Stimulated activated CD8-positive, alpha-beta memory T cell treated with anti-CD3 and anti-CD28 coated beads, Interleukin-15, amount 100 ng/mL, for 48 hours (primary cell): ENCODE measurements around the gene BMP8A.
"Not testable (repeated sequence)": the region's sequence is repeated elsewhere in the genome, so short reads cannot be mapped to it uniquely, and the experiment has no call there.

ENCODE experiments used
- DNase-seq, 2 donors: peaks; one replicate each; pipeline ENCODE4 v3.0.0-alpha.2; 2020; ENCODE audit warnings: low read depth in 2 of 2

The BMP8A gene

GRCh38 chr1:39483276-39483675 lies 8.2 kb upstream of the BMP8A start:
- no peak for DNase-seq

DNA sequence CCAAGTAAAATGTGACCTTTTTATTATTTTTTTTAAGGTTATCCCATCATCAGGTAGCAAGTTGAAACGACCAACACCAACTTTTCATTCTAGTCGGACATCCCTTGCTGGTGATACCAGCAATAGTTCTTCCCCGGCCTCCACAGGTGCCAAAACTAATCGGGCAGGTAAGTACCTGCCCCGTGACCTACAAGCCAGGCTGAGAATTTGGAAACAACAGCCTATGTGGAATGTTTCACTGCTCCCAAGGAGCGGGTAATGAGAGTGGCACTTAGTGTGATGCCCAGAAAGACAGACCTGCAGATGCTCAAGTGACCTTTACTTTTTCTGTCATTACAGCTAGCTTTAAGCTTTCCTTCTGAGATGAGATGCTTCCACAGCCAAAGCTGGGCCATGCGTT lies 6.9 kb upstream of the BMP8A start:
- no peak for DNase-seq

- DNase-seq, result no peak
Observed at GRCh38 chr1:39485046-39485803, 6.2 kb upstream of the BMP8A start.

- no peak for DNase-seq
Observed at GRCh38 chr1:39488012-39488545, 3.4 kb upstream of the BMP8A start.

DNA sequence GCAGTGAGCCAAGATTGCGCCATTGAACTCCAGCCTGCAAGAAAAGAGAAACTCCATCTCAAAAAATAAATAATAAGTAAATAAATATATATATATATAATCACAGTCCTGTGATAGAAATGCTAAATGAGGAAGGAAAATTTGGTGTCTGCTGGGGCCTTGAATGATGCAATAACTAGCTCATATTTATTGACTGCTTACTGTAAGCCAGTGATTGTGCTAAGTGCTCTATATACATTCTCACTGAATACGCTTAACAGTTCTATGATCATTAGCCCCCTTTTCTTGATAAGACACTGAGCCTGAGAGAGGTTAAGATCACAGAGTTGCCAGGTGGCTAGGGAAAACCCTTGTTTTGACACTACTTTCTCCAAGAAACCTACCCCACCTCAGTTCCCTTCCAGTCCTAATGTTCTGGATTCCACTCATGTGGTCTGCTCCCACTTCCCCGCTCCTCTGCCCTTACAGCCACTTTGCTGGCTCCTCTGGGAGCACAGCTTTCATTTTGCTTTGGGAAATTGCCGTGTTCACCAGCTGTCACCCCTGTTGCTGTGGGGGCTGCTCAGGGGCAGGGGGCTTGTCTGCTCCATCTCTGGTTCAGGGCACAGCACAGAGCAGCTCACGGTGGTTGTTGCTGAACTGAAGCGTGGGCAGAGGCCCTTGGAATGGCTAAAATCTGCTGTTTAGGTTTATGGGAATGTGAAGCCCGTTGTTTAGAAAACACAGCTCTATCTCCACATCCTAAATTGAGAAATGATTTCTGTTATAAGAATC lies 2.5 kb upstream of the BMP8A start:
- no peak for DNase-seq

DNA sequence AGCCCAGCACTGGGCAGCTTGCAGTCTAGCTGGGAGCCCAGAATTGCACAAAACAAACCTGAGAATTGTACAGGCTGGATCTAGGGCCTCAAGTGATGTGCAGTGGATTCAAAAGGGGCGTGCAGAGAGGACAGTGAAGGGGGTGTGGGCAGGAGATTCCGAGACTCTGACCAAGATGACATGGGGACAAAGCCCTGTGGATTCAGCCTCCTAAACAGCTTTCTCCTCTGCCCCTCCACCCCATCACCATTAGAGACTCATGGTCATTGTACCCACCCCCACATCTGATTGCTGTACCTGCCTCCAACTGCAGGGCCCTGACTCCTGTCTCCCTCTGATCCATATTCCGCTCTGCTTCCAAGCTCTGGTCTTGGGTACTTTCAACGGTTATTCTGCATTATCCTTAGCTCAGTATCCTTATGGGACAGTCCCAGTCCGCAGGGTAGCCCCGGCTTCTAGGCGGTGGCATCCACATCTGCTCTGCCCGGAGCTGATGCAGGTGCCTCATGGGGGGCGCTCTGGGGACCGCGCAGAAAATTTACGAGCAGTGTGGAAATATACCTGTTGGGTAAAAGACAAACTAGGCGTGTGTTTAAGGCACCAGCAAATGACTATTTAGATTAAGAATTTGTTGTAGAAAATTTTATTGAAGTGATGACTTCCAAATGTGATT lies 1.7 kb upstream of the BMP8A start:
- DNase-seq, result no peak

DNA sequence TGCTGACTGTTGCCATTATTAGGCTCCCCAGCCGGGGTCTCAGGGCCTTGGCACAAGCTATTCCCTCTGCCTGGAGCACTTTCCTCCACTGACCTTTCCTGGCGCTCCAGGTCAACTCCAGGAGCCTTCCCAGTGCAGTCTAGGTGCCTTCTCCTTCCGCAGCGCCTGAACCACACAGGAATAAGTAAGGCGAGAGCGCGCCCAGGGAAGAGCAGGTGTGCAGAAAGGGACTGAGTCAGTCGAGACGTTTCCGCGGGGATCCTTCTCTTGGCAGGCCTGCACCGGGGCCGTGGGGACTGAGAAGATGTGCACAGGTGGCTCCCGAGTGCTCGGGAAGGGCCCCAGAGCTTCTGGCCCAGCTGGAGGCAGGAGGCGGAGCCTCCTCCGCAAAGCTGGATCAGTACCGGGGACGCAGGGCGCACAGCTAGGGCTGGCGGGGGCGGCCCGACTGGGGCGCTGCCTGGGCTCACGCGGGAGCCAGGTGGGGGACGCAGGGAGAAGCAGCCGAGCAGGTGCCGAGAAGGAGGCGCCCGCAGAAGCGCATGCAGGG lies 765 bp upstream of the BMP8A start:
- DNase-seq, result no peak

DNA sequence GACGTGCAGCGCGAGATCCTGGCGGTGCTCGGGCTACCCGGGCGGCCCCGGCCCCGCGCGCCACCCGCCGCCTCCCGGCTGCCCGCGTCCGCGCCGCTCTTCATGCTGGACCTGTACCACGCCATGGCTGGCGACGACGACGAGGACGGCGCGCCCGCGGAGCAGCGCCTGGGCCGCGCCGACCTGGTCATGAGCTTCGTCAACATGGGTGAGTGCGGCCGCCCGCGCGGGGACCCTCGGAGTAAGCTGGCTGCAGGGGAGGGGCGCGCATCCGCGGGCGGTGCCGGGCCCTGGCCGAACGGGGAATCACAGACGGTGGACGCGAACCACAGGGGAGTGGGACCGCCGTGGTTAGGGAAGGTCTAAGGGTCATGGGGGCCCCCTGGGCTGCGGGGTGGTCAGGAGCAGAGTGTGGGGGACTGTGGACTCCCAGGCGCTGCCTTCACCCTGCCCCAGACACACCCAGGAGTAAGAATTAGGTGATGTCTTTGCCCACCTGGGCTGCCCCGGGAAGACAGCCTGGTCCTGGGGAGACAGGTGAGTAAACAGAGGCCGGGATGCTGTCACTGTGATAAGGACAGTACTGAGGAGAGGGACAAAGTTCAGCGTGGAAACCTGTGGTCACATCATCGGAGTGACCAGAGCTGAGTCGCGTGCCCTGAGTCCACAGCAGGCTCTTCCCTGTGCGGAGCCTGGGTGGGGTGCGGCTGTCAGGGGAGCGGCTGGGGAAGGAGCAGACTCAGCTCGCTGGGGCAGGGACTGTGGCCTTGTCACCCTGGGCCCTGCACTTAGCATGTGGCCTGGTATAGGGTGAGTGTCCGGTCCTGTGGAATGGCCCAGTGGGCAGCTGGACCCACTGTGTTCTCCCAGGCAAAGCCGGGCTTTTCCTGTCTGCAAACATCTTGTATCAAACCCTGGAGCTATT lies 944 bp downstream of the BMP8A start:
- not testable (repeated sequence) for DNase-seq

DNA sequence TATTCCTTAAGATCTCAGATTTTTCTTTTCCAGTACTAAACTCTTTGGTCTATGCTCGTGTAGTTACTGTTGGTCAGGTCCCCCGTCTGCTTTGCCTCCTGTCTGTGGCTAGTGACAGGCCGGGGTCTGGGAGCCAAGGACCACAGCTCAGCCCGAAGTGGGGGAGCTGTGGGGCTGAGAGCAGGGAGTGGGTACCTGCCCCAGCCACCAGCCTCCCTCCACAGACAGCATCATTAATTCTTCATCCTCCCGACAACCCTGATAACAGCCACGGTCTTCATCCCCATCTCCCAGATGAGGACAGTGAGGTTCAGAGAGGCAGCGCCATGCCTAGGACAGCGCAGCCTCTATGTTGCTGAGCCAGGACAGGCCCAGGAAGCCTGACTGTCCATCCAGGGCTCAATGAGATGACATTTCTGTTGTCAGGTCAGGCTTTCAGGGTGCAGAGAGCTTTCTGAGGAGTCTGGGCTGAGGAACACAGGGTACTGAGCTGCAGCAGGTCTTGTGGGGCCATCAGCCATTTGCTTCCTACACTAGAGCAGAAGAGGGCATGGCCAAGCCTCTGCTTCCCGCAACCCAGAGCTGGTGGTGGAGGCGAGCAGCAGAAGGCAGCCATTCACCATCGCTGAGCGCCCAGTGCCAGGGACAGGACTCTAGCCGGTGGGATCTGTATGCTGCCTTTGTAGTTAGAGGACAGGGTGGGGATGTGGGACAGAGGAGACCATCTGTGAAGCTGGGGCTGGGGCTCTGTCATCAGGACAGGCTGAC lies 1.8 kb downstream of the BMP8A start:
- not testable (repeated sequence) for DNase-seq

- DNase-seq, result no peak
Observed at GRCh38 chr1:39494671-39495410, 3.4 kb downstream of the BMP8A start.

DNA sequence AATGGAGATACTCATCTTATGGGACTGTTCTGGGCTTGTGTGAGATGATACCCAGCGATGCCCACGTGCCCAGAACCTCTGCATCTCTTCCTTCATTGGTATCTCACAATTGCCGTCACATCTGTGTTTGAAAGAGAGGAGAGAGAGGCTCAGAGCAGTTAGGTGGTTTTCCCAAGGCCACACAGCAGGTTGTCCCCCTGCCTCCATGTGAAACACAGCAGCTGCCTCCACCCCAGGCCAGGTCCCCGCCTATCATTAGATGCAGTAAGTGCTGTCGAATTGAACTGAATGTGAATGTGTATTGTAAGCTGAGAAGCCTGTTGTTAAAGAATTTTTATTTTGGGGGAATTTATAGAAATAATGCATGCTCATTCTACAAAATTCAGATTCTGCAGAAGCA lies 5.1 kb downstream of the BMP8A start:
- not testable (repeated sequence) for DNase-seq

DNA sequence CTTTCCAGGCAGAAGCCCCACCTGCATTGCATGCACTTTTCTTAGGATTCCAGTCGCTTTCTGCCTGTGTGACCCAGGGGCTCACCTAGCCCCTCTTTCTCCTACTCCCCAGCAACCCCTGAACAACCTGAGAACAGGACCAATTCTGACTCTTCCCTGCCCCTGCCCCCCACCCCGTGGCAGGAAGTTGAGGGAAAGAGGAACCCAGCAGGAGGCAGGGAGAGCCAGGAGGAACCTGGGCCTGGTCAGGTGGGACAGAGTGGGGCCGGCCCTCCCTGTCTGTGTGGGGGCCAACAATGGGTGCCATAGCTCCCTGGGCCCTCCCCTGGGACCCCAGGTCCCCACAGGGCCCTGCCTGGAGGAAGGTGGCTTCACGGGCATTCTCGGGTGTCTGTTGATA lies 6.1 kb downstream of the BMP8A start:
- DNase-seq, result no peak

GRCh38 chr1:39498096-39498710 lies 6.8 kb downstream of the BMP8A start:
- DNase-seq, result not testable (repeated sequence)

DNA sequence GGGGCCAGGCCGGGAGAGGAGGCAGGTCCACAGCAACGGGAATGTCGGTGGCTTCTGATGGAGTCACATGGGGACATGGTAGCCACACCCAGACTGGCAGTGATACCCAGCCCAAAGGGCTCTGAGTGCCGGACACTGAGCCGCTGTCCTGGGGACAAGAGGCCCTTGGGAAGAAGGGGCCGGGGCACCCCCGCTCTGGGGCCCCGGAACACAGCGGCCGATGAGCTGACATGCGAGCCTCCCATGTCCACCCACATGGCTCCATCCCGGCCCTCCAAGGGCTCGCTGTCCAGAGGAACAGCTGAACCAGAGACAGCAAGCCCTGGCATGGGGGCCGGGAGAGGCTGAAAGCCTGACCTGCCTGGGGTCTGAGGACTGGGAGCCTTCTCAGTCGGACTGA lies 7.4 kb downstream of the BMP8A start:
- DNase-seq, result not testable (repeated sequence)

- DNase-seq, result no peak
Observed at GRCh38 chr1:39499668-39500067, 8.2 kb downstream of the BMP8A start.

GRCh38 chr1:39500862-39501389 lies 9.5 kb downstream of the BMP8A start:
- DNase-seq, result no peak

GRCh38 chr1:39501666-39502065 lies 10.2 kb downstream of the BMP8A start:
- DNase-seq, result no peak

DNA sequence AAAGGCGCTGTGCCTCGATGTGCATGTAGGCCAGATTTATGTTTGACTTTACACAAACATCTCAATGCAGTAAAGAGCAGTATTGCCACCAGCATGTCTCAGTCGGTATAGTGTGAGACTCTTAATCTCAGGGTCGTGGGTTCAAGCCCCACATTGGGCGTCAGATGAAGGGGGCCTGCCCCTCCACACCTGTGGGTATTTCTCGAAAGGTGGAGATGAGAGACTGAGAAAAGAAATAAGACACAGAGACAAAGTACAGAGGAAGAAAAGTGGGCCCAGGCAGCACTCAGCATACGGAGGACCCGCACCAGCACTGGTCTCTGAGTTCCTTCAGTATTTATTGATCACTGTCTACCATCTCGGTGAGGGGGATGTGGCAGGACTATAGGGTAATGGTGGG lies 13.0 kb downstream of the BMP8A start:
- not testable (repeated sequence) for DNase-seq

- DNase-seq, result no peak
Observed at GRCh38 chr1:39505289-39505688, 13.9 kb downstream of the BMP8A start.
